GM12864 (cell line): ENCODE data around the gene FASN.
A peak's percentile ranks its signal among the peaks of the same experiment; 100 is the strongest.

Source experiments
- DNase-seq: peaks from one replicate; pipeline ENCODE4 v3.0.0-alpha.2; 2011; ENCODE audit warnings: low read depth
- H3K4me3 ChIP-seq: 2 replicates; pipeline ENCODE4 v1.5.1; 2011; ENCODE audit warnings: mild to moderate bottlenecking, low read depth, low read length, control low read depth
- TF ChIP-seq, protein P1 (sequence below): IDR thresholded peaks from 2 replicates; pipeline ENCODE4 v1.5.1; 2011; ENCODE audit warnings: low read depth, mild to moderate bottlenecking, moderate library complexity, low read length, control low read depth, inconsistent platforms; ENCODE audit errors: missing control alignments

FASN gene

DNA sequence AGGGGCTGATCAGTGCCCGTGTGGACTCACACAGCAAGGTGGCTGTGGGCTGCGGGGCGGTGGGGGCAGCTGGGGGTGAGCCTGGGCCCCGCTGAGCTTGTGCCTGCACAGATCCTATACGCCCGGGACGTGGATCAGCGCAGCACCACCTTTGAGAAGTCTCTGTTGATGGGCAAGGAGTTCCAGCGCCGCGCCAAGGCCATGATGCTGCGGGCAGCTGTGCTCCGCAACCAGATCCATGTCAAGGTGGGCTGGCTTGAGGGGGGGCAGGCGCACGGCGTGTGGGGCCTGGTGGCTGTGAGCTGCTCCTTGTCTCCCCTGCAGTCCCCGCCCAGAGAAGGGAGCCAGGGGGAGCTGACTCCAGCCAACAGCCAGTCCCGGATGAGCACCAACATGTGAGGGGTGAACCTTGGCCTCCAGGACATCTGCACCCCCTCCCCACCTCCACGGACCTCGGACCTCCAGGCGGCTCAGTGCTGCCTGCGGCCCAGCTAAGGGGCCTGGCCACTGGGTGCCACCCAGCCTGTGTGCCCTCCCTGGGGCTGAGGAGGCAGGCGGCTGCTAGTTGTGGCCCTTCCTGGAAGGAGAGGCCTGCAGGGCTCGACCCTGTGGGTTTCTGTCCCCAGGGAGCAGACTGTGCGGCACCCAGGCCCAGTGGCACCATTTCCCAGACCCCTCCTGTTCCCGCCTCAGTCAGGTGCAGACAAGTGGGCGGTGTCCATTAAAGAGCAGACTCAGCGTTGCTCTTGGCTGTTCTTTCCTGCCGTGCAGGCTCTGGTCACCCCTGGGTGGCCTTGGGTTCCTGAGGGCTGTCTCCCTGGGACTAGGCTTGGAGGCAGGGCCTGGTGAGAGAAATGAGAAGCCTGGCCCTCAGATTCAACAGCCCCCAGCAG, 41.1 kb downstream of the FASN start:
- no peak for DNase-seq
- TF ChIP-seq, protein P1, sequence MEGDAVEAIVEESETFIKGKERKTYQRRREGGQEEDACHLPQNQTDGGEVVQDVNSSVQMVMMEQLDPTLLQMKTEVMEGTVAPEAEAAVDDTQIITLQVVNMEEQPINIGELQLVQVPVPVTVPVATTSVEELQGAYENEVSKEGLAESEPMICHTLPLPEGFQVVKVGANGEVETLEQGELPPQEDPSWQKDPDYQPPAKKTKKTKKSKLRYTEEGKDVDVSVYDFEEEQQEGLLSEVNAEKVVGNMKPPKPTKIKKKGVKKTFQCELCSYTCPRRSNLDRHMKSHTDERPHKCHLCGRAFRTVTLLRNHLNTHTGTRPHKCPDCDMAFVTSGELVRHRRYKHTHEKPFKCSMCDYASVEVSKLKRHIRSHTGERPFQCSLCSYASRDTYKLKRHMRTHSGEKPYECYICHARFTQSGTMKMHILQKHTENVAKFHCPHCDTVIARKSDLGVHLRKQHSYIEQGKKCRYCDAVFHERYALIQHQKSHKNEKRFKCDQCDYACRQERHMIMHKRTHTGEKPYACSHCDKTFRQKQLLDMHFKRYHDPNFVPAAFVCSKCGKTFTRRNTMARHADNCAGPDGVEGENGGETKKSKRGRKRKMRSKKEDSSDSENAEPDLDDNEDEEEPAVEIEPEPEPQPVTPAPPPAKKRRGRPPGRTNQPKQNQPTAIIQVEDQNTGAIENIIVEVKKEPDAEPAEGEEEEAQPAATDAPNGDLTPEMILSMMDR = no peak
- no peak overlapping the region for H3K4me3 ChIP-seq

DNA sequence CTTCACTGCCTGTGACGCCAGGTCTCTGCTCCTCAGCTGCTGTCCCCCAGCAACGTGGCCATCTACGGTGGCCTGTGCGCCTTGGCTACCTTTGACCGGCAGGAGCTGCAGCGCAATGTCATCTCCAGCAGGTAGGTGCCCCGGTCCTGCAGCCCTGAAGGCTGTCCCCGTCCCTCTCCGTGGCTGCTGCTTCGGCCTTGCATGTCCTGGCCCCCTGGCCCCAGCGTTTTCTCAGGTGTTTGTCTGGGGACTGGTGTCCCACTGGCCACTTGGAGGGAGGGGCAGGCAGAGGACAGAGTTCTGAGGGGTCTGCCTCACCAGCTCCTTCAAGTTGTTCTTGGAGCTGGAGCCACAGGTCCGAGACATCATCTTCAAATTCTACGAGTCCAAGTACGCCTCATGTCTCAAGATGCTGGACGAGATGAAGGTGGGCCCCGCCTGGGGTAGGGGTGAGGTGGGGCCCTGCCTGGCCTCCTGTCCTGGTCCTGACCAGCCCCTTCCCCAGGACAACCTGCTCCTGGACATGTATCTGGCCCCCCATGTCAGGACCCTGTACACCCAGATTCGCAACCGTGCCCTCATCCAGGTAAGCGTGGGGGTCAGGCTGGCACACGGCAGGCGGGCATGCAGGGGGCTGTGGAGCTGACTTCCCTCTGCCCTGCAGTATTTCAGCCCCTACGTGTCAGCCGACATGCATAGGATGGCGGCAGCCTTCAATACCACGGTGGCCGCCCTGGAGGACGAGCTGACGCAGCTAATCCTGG, 41.9 kb downstream of the FASN start:
- no peak for DNase-seq
- H3K4me3 ChIP-seq = no peak overlapping the region
- TF ChIP-seq, protein P1 = no peak

DNA sequence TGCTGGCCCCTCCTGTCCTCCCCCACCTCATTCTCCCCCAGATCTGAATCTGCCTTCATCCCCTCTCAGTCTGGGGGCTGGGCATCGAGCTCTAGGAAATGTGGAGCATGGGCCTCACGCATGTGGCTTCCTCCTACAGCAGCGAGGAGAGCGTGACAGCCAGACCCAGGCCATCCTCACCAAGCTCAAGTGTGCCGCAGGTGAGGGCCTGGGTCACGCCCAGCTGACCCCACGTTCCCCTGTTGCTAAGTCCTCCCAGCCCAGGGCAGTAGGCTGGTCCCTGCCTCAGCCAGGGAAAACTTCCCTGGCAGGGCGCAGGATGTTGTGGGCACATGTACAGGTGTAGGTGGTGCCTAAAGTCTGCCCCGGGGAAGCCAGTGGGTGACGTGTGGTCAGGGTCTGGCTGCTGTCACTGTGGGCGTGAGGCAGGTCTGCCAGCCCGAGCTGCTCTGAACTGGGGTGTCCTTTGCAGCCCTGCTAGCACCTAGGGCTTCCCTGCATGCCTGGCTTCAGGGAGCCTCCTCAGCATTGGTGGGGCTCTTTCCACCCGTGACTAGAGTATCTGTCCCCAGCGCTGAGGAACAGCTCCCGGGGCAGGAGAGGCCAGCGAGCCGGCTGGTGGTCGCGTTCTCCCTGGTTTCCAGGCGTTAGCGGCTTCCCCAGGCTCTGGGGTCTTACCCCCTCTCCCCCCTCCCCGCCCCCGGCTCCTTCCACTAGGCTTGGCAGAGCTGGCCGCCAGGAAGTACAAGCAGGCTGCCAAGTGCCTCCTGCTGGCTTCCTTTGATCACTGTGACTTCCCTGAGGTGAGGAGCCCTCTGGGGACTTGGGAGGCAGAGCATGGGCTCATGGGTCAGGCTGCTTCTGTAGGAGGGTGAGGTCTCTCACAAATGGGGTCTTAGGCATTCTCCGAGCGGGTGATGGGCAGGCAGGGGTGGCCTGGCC, 42.7 kb downstream of the FASN start:
- no peak for DNase-seq
- TF ChIP-seq, protein P1 = no peak

DNA sequence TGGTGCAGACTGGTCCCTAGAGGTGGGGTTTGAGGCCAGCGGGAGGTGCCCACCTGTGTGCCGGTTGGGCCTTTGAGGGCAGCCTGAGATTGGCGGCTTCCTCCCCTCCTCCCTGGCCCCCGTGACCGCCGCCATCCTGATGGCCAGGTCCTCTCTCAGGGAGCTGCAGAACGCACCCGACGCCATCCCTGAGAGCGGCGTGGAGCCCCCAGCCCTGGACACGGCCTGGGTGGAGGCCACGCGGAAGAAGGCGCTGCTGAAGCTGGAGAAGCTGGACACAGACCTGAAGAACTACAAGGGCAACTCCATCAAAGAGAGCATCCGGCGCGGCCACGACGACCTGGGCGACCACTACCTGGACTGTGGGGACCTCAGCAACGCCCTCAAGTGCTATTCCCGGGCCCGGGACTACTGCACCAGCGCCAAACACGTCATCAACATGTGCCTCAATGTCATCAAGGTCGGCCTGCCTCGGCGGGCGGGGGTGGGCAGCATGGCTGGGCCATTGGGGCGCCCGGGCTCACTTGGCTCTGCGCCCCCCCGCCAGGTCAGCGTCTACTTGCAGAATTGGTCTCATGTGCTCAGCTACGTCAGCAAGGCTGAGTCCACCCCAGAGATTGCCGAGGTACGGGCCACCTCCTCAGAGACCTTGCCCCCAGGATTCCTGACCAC, 43.5 kb downstream of the FASN start:
- DNase-seq = no peak
- no peak overlapping the region for H3K4me3 ChIP-seq
- TF ChIP-seq, protein P1 = no peak

More for the DNA sequence above, 42.7 kb downstream of the FASN start:
- H3K4me3 ChIP-seq = no peak overlapping the region

DNA sequence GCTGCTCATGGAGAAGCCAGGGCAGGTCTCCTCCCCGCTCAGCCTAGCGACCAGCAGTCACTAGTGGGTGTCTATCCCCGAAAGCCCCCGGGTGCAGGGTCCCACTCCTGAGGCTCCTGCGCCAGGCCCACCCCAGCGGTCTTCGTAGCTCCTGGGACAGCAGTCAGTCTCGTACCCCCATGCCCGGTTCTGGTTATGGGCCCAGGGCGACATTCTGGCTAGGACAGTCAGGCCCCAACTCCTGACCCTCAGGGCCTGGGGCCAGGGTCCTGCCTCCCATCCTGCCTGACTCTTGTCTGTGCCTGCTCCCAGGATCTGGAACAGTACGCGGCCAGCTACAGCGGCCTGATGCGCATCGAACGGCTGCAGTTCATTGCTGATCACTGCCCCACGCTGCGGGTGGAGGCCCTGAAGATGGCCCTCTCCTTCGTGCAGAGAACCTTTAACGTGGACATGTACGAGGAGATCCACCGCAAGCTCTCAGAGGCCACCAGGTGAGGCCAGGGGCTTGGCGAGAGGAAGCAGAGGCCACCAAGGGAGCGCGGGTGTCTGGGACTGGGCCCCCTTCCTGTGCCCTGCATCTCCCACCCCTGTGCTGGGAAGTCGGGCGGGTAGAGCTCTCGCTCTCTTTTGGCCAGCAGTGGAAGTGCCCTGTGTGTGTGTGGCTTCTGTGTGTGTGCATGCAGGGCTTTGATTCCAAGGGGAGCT, 44.3 kb downstream of the FASN start:
- TF ChIP-seq, protein P1 = no peak

DNA sequence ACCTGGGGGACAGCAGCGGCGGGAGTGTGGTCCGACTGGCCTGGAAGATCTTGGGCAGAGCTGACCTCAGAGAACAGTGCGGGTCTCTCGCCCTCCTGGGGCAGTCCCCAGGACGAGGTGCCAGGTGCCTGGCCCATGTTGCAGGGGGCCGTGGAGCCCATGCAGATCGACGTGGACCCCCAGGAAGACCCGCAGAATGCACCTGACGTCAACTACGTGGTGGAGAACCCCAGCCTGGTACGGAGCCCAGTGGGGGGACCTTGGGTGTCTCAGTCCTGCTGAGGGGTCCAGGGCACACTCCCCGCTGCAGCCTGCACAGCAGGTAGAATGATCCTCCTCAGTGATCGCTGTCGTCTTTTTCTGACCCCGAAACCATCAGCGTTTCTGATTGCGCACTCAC, 44.9 kb downstream of the FASN start:
- peak overlapping the region; percentile 94 for H3K4me3 ChIP-seq
- TF ChIP-seq, protein P1 = no peak

More for the DNA sequence above, 44.3 kb downstream of the FASN start:
- DNase-seq = no peak
- no peak overlapping the region for H3K4me3 ChIP-seq

More for the DNA sequence above, 44.9 kb downstream of the FASN start:
- no peak for DNase-seq
